OCI-LY1 (cell line): ENCODE measurements around the gene SLC16A1.

Source experiments
- CTCF ChIP-seq: fragments of 200-600 bp; sonication (generic), shearing (Covaris generic); IDR thresholded peaks from 2 replicates; pipeline ENCODE4 v1.5.1; 2017; ENCODE audit warnings: mild to moderate bottlenecking, antibody characterized with exemption, low read length, moderate library complexity, mixed read lengths
- EZH2 ChIP-seq: fragments of 200-600 bp; sonication (generic), shearing (Covaris generic); IDR thresholded peaks from 2 replicates; pipeline ENCODE4 v1.8.0; 2017; ENCODE audit warnings: borderline replicate concordance, mixed run types, mild to moderate bottlenecking, antibody characterized with exemption, low read length, moderate library complexity, mixed read lengths

- no peak for TF ChIP-seq CTCF
- no peak for TF ChIP-seq EZH2
Observed at GRCh38 chr1:112956544-112957132, 642 bp upstream of the SLC16A1 start.
